DOHH2 (cell line): Measurements from ENCODE around the gene C9orf43.
"Not testable (repeated sequence)": the region's sequence is repeated elsewhere in the genome, so short reads cannot be mapped to it uniquely, and the experiment has no call there.

Experiments used
- H3F3A ChIP-seq: fragments of 200-600 bp; sonication (generic), shearing (Covaris generic); 2 replicates; pipeline ENCODE4 v1.6.0; 2016; ENCODE audit warnings: antibody characterized with exemption, mild to moderate bottlenecking; ENCODE audit not compliant: control insufficient read depth, insufficient read depth
- H3K27ac ChIP-seq: fragments of 200-600 bp; sonication (generic); 2 replicates; pipeline ENCODE4 v1.5.1; 2014; ENCODE audit warnings: low read depth, mild to moderate bottlenecking, low read length, moderate library complexity
- H3K27me3 ChIP-seq: fragments of 200-600 bp; sonication (generic); 2 replicates; pipeline ENCODE4 v1.6.1; 2014; ENCODE audit warnings: mild to moderate bottlenecking, low read length, mixed read lengths; ENCODE audit not compliant: control insufficient read depth
- H3K36me3 ChIP-seq: fragments of 200-600 bp; sonication (generic); 2 replicates; pipeline ENCODE4 v1.6.1; 2014; ENCODE audit warnings: mild to moderate bottlenecking, low read length, moderate library complexity, mixed read lengths; ENCODE audit not compliant: control insufficient read depth
- H3K4me1 ChIP-seq: fragments of 200-600 bp; sonication (generic); 2 replicates; pipeline ENCODE4 v1.6.1; 2014; ENCODE audit warnings: mild to moderate bottlenecking, low read length, mixed read lengths; ENCODE audit not compliant: control insufficient read depth
- H3K4me2 ChIP-seq: fragments of 200-600 bp; sonication (generic); 2 replicates; pipeline ENCODE4 v1.6.0; 2014; ENCODE audit warnings: mild to moderate bottlenecking, low read length, moderate library complexity
- H3K4me3 ChIP-seq: fragments of 200-600 bp; sonication (generic); 2 replicates; pipeline ENCODE4 v1.5.1; 2014; ENCODE audit warnings: mild to moderate bottlenecking, low read length, mixed read lengths
- H3K79me2 ChIP-seq: fragments of 200-600 bp; sonication (generic); 2 replicates; pipeline ENCODE4 v1.6.1; 2014; ENCODE audit warnings: mild to moderate bottlenecking, low read length, mixed read lengths; ENCODE audit not compliant: control insufficient read depth
- H3K9me2 ChIP-seq: fragments of 200-600 bp; sonication (generic); replicated peaks from 2 replicates; pipeline ENCODE4 v1.6.1; 2014; ENCODE audit warnings: mild to moderate bottlenecking, low read length, mixed read lengths; ENCODE audit not compliant: control insufficient read depth
- H3K9me3 ChIP-seq: fragments of 200-600 bp; sonication (generic); 2 replicates; pipeline ENCODE4 v1.6.1; 2014; ENCODE audit warnings: antibody characterized with exemption, low read length, mixed read lengths; ENCODE audit not compliant: control insufficient read depth, insufficient read depth
- H4K20me1 ChIP-seq: fragments of 200-600 bp; sonication (generic); 2 replicates; pipeline ENCODE4 v1.6.0; 2014; ENCODE audit warnings: low read depth, mild to moderate bottlenecking, antibody characterized with exemption, low read length, moderate library complexity; ENCODE audit not compliant: control insufficient read depth, insufficient read depth
- EZH2phosphoT487 ChIP-seq: fragments of 200-600 bp; sonication (generic); IDR thresholded peaks from 2 replicates; pipeline ENCODE4 v1.6.1; 2017; ENCODE audit warnings: borderline replicate concordance, mild to moderate bottlenecking, antibody characterized with exemption, low read length, moderate library complexity, mixed read lengths
- TF ChIP-seq, protein P1 (sequence below): fragments of 200-600 bp; sonication (generic); IDR thresholded peaks from one replicate; pipeline ENCODE4 v1.5.1; 2014; ENCODE audit warnings: antibody characterized with exemption, mild to moderate bottlenecking, low read depth, low read length; ENCODE audit not compliant: poor library complexity, severe bottlenecking

C9orf43 gene

DNA sequence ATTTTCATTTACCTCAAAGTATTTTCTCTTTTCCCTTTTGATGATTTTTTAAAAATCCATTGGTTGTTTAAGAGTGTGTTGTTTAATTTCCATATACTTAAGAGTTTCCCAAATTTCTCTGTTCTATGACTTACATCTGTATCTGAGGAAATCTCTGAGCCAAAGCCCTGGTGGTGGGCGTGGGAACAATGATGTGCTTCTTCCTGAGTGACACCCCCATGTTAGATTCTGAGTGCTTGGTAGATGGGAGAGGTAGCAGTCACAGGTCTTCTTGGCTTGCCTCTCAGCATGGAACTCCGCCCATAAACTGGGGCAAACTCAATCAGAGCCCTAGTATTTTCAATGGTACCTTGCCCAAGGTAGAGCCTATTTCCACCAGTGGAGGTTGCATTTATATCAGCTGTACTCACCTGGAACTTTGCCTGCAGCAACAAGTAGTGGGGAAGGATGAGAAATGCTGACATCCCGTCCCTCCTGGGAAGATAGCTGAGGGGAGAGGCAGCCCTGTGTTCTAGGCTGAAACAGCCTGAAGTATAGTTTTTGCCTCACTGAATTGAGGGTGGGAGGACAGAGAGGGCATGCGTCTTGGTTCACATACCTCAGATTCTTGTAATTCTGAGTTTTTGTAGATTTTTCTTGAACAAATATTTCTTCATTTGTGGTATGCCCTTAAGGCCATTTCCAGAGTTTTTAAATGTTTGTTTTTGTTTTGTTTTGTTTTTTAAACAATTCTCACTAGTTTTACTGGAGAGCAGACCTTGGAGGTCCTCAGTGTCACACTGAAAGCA lies 26.4 kb downstream of the C9orf43 start:
- H3K9me3 ChIP-seq, result no peaks in the 10 kb centered on the region
- no peaks in the 10 kb centered on the region for H3K27me3 ChIP-seq
- H3K4me2 ChIP-seq, result no peak overlapping the region
- H3F3A ChIP-seq, result no peaks in the 10 kb centered on the region
- H3K4me1 ChIP-seq, result no peaks in the 10 kb centered on the region
- no peak overlapping the region for H3K4me3 ChIP-seq
- H3K27ac ChIP-seq, result no peak overlapping the region
- no peaks in the 10 kb centered on the region for H3K9me2 ChIP-seq
- no peaks in the 10 kb centered on the region for H3K36me3 ChIP-seq
- H4K20me1 ChIP-seq, result no peaks in the 10 kb centered on the region
- no peaks in the 10 kb centered on the region for H3K79me2 ChIP-seq
- TF ChIP-seq, protein P1, sequence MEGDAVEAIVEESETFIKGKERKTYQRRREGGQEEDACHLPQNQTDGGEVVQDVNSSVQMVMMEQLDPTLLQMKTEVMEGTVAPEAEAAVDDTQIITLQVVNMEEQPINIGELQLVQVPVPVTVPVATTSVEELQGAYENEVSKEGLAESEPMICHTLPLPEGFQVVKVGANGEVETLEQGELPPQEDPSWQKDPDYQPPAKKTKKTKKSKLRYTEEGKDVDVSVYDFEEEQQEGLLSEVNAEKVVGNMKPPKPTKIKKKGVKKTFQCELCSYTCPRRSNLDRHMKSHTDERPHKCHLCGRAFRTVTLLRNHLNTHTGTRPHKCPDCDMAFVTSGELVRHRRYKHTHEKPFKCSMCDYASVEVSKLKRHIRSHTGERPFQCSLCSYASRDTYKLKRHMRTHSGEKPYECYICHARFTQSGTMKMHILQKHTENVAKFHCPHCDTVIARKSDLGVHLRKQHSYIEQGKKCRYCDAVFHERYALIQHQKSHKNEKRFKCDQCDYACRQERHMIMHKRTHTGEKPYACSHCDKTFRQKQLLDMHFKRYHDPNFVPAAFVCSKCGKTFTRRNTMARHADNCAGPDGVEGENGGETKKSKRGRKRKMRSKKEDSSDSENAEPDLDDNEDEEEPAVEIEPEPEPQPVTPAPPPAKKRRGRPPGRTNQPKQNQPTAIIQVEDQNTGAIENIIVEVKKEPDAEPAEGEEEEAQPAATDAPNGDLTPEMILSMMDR, result no peak
- no peak for TF ChIP-seq EZH2phosphoT487

DNA sequence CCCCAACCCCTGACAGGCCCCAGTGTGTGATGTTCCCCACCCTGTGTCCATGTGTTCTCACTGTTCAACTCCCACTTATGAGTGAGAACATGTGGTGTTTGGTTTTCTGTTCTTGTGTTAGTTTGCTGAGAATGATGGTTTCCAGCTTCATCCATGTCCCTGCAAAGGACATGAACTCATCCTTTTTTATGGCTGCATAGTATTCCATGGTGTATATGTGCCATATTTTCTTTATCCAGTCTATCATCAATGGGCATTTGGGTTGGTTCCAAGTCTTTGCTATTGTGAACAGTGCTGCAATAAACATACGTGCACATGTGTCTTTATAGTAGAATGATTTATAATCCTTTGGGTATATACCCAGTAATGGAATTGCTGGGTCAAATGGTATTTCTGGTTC lies 27.2 kb downstream of the C9orf43 start:
- not testable (repeated sequence) for H3K4me3 ChIP-seq, H3K4me2 ChIP-seq

DNA sequence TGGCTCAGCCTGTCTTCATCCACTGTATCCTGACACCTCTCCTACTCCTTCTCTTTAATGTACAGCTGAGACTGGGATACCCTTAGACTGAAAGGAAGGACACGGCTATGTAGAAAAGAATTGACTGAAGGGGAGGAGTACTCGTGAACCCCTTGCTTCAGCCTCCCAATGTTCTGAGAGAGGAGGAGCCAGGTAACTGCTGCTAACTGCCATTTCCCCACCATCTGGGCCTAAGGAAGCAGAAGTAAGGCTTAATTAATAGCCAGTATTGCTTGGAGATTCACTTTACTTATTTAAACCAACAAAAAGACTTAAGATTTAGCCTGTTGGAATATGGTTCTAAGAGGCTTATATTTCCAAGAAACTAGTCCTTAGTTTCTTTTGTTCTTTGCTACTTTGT lies 34.2 kb downstream of the C9orf43 start:
- Histone ChIP-seq H3F3A (no peaks in the 10 kb centered on the region), H3K4me3 (no peak overlapping the region), H3K4me2 (no peak overlapping the region), H4K20me1 (no peaks in the 10 kb centered on the region), H3K4me1 (no peaks in the 10 kb centered on the region), H3K9me2 (no peaks in the 10 kb centered on the region), H3K27me3 (no peaks in the 10 kb centered on the region), H3K9me3 (no peaks in the 10 kb centered on the region), H3K36me3 (no peaks in the 10 kb centered on the region), H3K79me2 (no peaks in the 10 kb centered on the region), H3K27ac (no peak overlapping the region)
- no peak for TF ChIP-seq EZH2phosphoT487
- TF ChIP-seq, protein P1, result no peak

More for the DNA sequence above, 27.2 kb downstream of the C9orf43 start:
- not testable (repeated sequence) for H4K20me1 ChIP-seq, H3K27me3 ChIP-seq, H3K9me2 ChIP-seq, H3F3A ChIP-seq, H3K79me2 ChIP-seq, H3K9me3 ChIP-seq, H3K4me1 ChIP-seq, H3K36me3 ChIP-seq, H3K27ac ChIP-seq

DNA sequence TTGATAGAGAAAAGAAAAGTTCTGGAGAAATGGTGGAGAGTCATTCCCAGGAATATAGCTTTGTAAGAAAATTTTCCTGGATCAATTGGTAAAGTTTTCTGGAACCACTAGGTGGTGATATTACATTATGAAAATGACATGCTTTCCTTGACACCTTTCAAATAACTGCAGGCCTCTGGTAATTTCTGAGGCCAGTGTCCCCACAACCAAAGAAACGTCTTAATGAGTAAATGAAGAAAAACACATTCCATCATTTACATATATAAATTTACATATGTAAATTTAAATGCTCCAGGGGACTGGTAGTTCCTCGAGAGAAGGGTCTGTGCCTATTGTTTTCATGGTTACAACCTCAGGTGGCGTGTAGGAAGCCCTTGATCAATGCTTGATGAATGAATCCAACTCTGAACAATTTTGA lies 35.8 kb downstream of the C9orf43 start:
- no peaks in the 10 kb centered on the region for H3K27me3 ChIP-seq
- H3K36me3 ChIP-seq, result no peaks in the 10 kb centered on the region
- H3F3A ChIP-seq, result no peaks in the 10 kb centered on the region
- no peaks in the 10 kb centered on the region for H3K79me2 ChIP-seq
- no peaks in the 10 kb centered on the region for H3K9me3 ChIP-seq
- no peak overlapping the region for H3K4me2 ChIP-seq
- H3K9me2 ChIP-seq, result no peaks in the 10 kb centered on the region
- no peak overlapping the region for H3K27ac ChIP-seq
- no peaks in the 10 kb centered on the region for H4K20me1 ChIP-seq
- H3K4me1 ChIP-seq, result no peaks in the 10 kb centered on the region
- no peak overlapping the region for H3K4me3 ChIP-seq
- TF ChIP-seq EZH2phosphoT487, result no peak
- TF ChIP-seq, protein P1, result peak; percentile 62
